HepG2 (cell line): Measurements from ENCODE around the gene LTV1. TPM values are rescaled to one million over a fixed set of nuclear protein-coding genes. Genes with fewer than 3 reads are reported as not detected.

Experiments used
- EHMT2 ChIP-seq: fragments of 200-600 bp; sonication (generic); IDR thresholded peaks from 2 replicates; pipeline ENCODE4 v1.7.0; 2017; ENCODE audit warnings: antibody characterized with exemption, low read depth, low read length, borderline replicate concordance
- FUBP1 ChIP-seq: sonication (generic); formaldehyde crosslinking; IDR thresholded peaks from 2 replicates; pipeline ENCODE4 v1.5.1; 2020; ENCODE audit warnings: missing genetic modification reagents, mild to moderate bottlenecking, borderline replicate concordance
- HNRNPL ChIP-seq: fragments of 200-400 bp; formaldehyde crosslinking; IDR thresholded peaks from 2 replicates; pipeline ENCODE4 v1.6.1; 2017; ENCODE audit warnings: mild to moderate bottlenecking, low read depth, low read length
- KAT2B ChIP-seq: fragments of 150-350 bp; IDR thresholded peaks from 2 replicates; pipeline ENCODE4 v1.6.1; 2014; ENCODE audit warnings: low read depth, low read length, borderline replicate concordance
- MBD4 ChIP-seq: IDR thresholded peaks from 2 replicates; pipeline ENCODE4 v1.6.1; 2012; ENCODE audit warnings: low read length, inconsistent platforms, borderline replicate concordance
- NCOA1 ChIP-seq: sonication (generic); formaldehyde crosslinking; IDR thresholded peaks from 2 replicates; pipeline ENCODE4 v1.9.0; 2021; ENCODE audit warnings: missing genetic modification reagents
- NCOA2 ChIP-seq: sonication (generic); formaldehyde crosslinking; IDR thresholded peaks from 2 replicates; pipeline ENCODE4 v1.8.0; 2022; ENCODE audit warnings: inconsistent platforms
- NFE2L1 ChIP-seq: sonication (generic); formaldehyde crosslinking; IDR thresholded peaks from 2 replicates; pipeline ENCODE4 v1.4.0; 2020; ENCODE audit warnings: missing genetic modification reagents, mild to moderate bottlenecking, borderline replicate concordance
- SRSF9 ChIP-seq: fragments of 200-400 bp; formaldehyde crosslinking; IDR thresholded peaks from 2 replicates; pipeline ENCODE4 v1.6.1; 2018; ENCODE audit warnings: borderline replicate concordance, mild to moderate bottlenecking, low read depth, low read length; ENCODE audit not compliant: insufficient read depth, poor library complexity, severe bottlenecking
- STAT6 ChIP-seq: sonication (generic); formaldehyde crosslinking; IDR thresholded peaks from 2 replicates; pipeline ENCODE4 v1.4.0; 2020; ENCODE audit warnings: missing genetic modification reagents, mild to moderate bottlenecking, borderline replicate concordance
- ZNF142 ChIP-seq: sonication (generic); formaldehyde crosslinking; IDR thresholded peaks from 2 replicates; pipeline ENCODE4 v1.4.0; 2020; ENCODE audit warnings: missing genetic modification reagents
- ZNF350 ChIP-seq: sonication (generic); formaldehyde crosslinking; IDR thresholded peaks from 2 replicates; pipeline ENCODE4 v1.4.0; 2020; ENCODE audit warnings: mild to moderate bottlenecking, low read depth, missing genetic modification reagents, borderline replicate concordance
- ZNF558 ChIP-seq: sonication (generic); formaldehyde crosslinking; IDR thresholded peaks from 2 replicates; pipeline ENCODE4 v1.9.0; 2022; ENCODE audit warnings: mild to moderate bottlenecking, missing genetic modification reagents, borderline replicate concordance
- ZNF691 ChIP-seq: sonication (generic); formaldehyde crosslinking; IDR thresholded peaks from 2 replicates; pipeline ENCODE4 v1.4.0; 2020; ENCODE audit warnings: missing genetic modification reagents, low read depth, mild to moderate bottlenecking, borderline replicate concordance
- ZNF737 ChIP-seq: sonication (generic); formaldehyde crosslinking; IDR thresholded peaks from 2 replicates; pipeline ENCODE4 v1.5.0; 2020; ENCODE audit warnings: missing genetic modification reagents, mild to moderate bottlenecking, borderline replicate concordance
- ZSCAN22 ChIP-seq: sonication (generic); formaldehyde crosslinking; IDR thresholded peaks from 2 replicates; pipeline ENCODE4 v1.4.0; 2020; ENCODE audit warnings: mild to moderate bottlenecking, missing genetic modification reagents
- polyA plus RNA-seq, 8 experiments: library from polyadenylated mRNA; depleted of rRNA in 3 of 8; stranded (reverse) in 7 of 8; unstranded in 1 of 8; fragments of >200 nt; fragmentation: Illumina TruSeq in 4 of 8; extraction: Trizol in 4 of 8; gene quantifications; 2 replicates each; pipeline versions ENCODE4 v1.2.1 to v1.2.3, GENCODE V29; 2011 to 2016; ENCODE audit warnings: low read depth in 4 of 8, missing spikeins in 1 of 8, mixed read lengths in 1 of 8; ENCODE audit not compliant: insufficient read depth in 1 of 8
- total RNA-seq, 5 experiments: library from RNA; depleted of rRNA; stranded (reverse); fragments of >200 nt; fragmentation: Illumina TruSeq; extraction: Trizol; gene quantifications; 2 replicates each; pipeline ENCODE4 v1.2.3, GENCODE V29; 2016; ENCODE audit warnings: low read depth in 1 of 5

LTV1 gene
- total and polyA plus RNA-seq, 2 of the 13 experiments (the other 11 are each of a cell fraction or from before 2014, with no cell fraction given): 21.1 to 85.8 TPM

GRCh38 chr6:143842902-143843676 lies at the start of gene LTV1 (continued):
- TF ChIP-seq STAT6 (CRISPR knock-in tag): peak; percentile 94; the same call in 1 of the 2 replicates
- TF ChIP-seq HNRNPL: peak; percentile 88
- 0 out of 2 replicates have a peak, but pooled peaks have one; percentile 6 for TF ChIP-seq FUBP1 (CRISPR knock-in tag)
- TF ChIP-seq NCOA1 (CRISPR knock-in tag): peak; percentile 95
- TF ChIP-seq SRSF9: no peak
- TF ChIP-seq MBD4: no peak
- TF ChIP-seq ZSCAN22: peak; percentile 86; the same call in 1 of the 2 replicates
- TF ChIP-seq EHMT2: no peak; the same call in 1 of the 2 replicates
- TF ChIP-seq ZNF737: peak; percentile 96; the same call in 1 of the 2 replicates
- peak; percentile 100 for TF ChIP-seq ZNF350 (CRISPR knock-in tag)
- TF ChIP-seq KAT2B: no peak
- TF ChIP-seq NCOA2 (CRISPR knock-in tag): peak; percentile 82
- TF ChIP-seq ZNF558 (CRISPR knock-in tag): peak; percentile 94; the same call in 1 of the 2 replicates
- TF ChIP-seq ZNF691 (CRISPR knock-in tag): peak; percentile 95; the same call in 1 of the 2 replicates
- peak; percentile 96 for TF ChIP-seq NFE2L1 (CRISPR knock-in tag)
- peak; percentile 97 for TF ChIP-seq ZNF142 (CRISPR knock-in tag)
